ENCODE results near the gene GASK1A.

DNA sequence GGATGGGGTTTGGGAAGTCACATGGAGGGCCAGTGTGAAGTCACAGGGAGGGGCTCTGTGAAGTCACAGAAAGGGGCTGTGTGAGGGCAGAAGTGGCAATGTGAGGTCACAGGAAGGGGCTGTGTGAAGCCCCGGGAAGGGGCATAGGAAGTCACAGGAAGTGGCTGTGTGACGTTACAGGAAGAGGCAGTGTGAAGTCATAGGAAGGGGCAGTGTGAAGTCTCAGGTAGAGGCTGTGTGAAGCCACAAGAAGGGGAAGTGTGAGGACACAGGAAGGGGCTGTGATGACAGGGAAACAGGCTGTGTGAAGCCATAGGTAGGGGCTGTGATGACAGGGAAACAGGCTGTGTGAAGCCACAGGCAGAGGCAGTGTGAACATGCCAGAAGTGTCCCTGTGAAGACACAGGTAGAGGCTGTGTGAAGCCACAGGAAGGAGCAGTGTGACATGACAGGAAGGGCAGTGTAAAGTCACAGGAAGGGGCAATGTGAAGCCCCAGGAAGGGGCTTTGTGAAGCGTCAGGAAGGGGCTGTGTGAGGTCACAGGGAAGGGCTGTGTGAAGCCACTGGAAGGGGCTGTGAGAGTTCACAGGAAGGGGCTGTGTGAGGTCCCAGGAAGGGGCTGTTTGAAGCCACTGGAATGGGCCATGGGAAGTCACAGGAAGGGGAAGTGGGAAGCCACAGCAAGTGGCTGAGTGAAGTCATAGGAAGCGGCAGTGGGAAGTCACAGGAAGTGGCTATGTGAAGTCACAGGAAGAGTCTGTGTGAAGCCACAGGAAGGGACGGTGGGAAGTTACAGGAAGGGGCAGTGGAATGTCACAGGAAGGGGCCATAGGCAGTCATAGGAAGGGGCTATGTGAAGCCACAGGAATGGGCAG is 37.1 kb downstream of the GASK1A start:
- TF ChIP-seq EZH2phosphoT487 (IDR thresholded peaks at IDR 0.05; ENCODE audit: borderline replicate concordance, low read length) (no peak), EZH2 (IDR thresholded peaks at IDR 0.05; ENCODE audit: low read length, unreplicated experiment) (no peak)
- TF ChIP-seq, protein P1, sequence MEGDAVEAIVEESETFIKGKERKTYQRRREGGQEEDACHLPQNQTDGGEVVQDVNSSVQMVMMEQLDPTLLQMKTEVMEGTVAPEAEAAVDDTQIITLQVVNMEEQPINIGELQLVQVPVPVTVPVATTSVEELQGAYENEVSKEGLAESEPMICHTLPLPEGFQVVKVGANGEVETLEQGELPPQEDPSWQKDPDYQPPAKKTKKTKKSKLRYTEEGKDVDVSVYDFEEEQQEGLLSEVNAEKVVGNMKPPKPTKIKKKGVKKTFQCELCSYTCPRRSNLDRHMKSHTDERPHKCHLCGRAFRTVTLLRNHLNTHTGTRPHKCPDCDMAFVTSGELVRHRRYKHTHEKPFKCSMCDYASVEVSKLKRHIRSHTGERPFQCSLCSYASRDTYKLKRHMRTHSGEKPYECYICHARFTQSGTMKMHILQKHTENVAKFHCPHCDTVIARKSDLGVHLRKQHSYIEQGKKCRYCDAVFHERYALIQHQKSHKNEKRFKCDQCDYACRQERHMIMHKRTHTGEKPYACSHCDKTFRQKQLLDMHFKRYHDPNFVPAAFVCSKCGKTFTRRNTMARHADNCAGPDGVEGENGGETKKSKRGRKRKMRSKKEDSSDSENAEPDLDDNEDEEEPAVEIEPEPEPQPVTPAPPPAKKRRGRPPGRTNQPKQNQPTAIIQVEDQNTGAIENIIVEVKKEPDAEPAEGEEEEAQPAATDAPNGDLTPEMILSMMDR (conservative IDR thresholded peaks at IDR 0.05; ENCODE audit: low read depth, low read length) = no peak
